ENCODE results near the gene FAM13A. TPM values are rescaled to one million over a fixed set of nuclear protein-coding genes. Genes with fewer than 3 reads are reported as not detected.
"Not testable (repeated sequence)": the region's sequence is repeated elsewhere in the genome, so short reads cannot be mapped to it uniquely, and the experiment has no call there.

Gene FAM13A
- total RNA-seq, 2 experiments from 2014 or later = 2.4 to 3.2 TPM

GRCh38 chr4:88998001-88998400 lies 59.0 kb downstream of the FAM13A start:
- Mint-ChIP-seq H3K36me3 (no peaks in the 10 kb centered on the region), H3K27ac (no peak overlapping the region), H3K9me3 (no peaks in the 10 kb centered on the region), H3K27me3 (no peaks in the 10 kb centered on the region), H3K4me1 (no peaks in the 10 kb centered on the region), H3K4me3 (no peak overlapping the region)
- no peak for DNase-seq

GRCh38 chr4:88995874-88996273 lies 61.1 kb downstream of the FAM13A start:
- Mint-ChIP-seq H3K27me3 (no peaks in the 10 kb centered on the region), H3K4me3 (no peak overlapping the region), H3K27ac (no peak overlapping the region), H3K36me3 (no peaks in the 10 kb centered on the region), H3K9me3 (no peaks in the 10 kb centered on the region), H3K4me1 (no peaks in the 10 kb centered on the region)
- no peak for DNase-seq

- not testable (repeated sequence) for H3K27me3 Mint-ChIP-seq, H3K36me3 Mint-ChIP-seq, DNase-seq, H3K4me3 Mint-ChIP-seq, H3K27ac Mint-ChIP-seq, H3K9me3 Mint-ChIP-seq, H3K4me1 Mint-ChIP-seq
Measured at GRCh38 chr4:88995257-88995656, 61.7 kb downstream of the FAM13A start.

- Mint-ChIP-seq H3K4me3 (no peak overlapping the region), H3K27ac (no peak overlapping the region), H3K9me3 (no peaks in the 10 kb centered on the region), H3K4me1 (no peaks in the 10 kb centered on the region), H3K27me3 (no peaks in the 10 kb centered on the region), H3K36me3 (no peaks in the 10 kb centered on the region)
- DNase-seq = no peak
Measured at GRCh38 chr4:88993246-88993645, 63.7 kb downstream of the FAM13A start.

GRCh38 chr4:88991746-88992145 lies 65.2 kb downstream of the FAM13A start:
- Mint-ChIP-seq H3K4me1 (no peaks in the 10 kb centered on the region), H3K27ac (no peak overlapping the region), H3K4me3 (no peak overlapping the region), H3K9me3 (no peaks in the 10 kb centered on the region), H3K27me3 (no peaks in the 10 kb centered on the region), H3K36me3 (no peaks in the 10 kb centered on the region)
- no peak for DNase-seq

- no peaks in the 10 kb centered on the region for H3K9me3 Mint-ChIP-seq
- no peaks in the 10 kb centered on the region for H3K4me1 Mint-ChIP-seq
- H3K4me3 Mint-ChIP-seq = no peak overlapping the region
- H3K36me3 Mint-ChIP-seq = no peaks in the 10 kb centered on the region
- no peaks in the 10 kb centered on the region for H3K27me3 Mint-ChIP-seq
- DNase-seq = no peak
- no peak overlapping the region for H3K27ac Mint-ChIP-seq
Measured at GRCh38 chr4:88989990-88990389, 67.0 kb downstream of the FAM13A start.

GRCh38 chr4:88985088-88985773 lies 71.8 kb downstream of the FAM13A start:
- no peak overlapping the region for H3K27ac Mint-ChIP-seq
- H3K4me1 Mint-ChIP-seq = no peaks in the 10 kb centered on the region
- H3K9me3 Mint-ChIP-seq = no peaks in the 10 kb centered on the region
- no peak for DNase-seq
- no peaks in the 10 kb centered on the region for H3K27me3 Mint-ChIP-seq
- H3K36me3 Mint-ChIP-seq = no peaks in the 10 kb centered on the region
- no peak overlapping the region for H3K4me3 Mint-ChIP-seq

- no peak for DNase-seq
- no peaks in the 10 kb centered on the region for H3K4me1 Mint-ChIP-seq
- no peaks in the 10 kb centered on the region for H3K9me3 Mint-ChIP-seq
- no peaks in the 10 kb centered on the region for H3K27me3 Mint-ChIP-seq
- H3K27ac Mint-ChIP-seq = no peak overlapping the region
- H3K4me3 Mint-ChIP-seq = no peak overlapping the region
- H3K36me3 Mint-ChIP-seq = no peaks in the 10 kb centered on the region
Measured at GRCh38 chr4:88982757-88983156, 74.2 kb downstream of the FAM13A start.

- no peaks in the 10 kb centered on the region for H3K36me3 Mint-ChIP-seq
- no peaks in the 10 kb centered on the region for H3K9me3 Mint-ChIP-seq
- H3K27me3 Mint-ChIP-seq = no peaks in the 10 kb centered on the region
- no peaks in the 10 kb centered on the region for H3K4me1 Mint-ChIP-seq
- H3K27ac Mint-ChIP-seq = no peak overlapping the region
- no peak for DNase-seq
- H3K4me3 Mint-ChIP-seq = no peak overlapping the region
Measured at GRCh38 chr4:88981993-88982392, 75.0 kb downstream of the FAM13A start.

- H3K36me3 Mint-ChIP-seq = no peaks in the 10 kb centered on the region
- H3K9me3 Mint-ChIP-seq = no peaks in the 10 kb centered on the region
- DNase-seq = no peak
- no peaks in the 10 kb centered on the region for H3K4me1 Mint-ChIP-seq
- H3K27me3 Mint-ChIP-seq = no peaks in the 10 kb centered on the region
- H3K4me3 Mint-ChIP-seq = no peak overlapping the region
- H3K27ac Mint-ChIP-seq = no peak overlapping the region
Measured at GRCh38 chr4:88981556-88981955, 75.4 kb downstream of the FAM13A start.

GRCh38 chr4:88979276-88979675 lies 77.7 kb downstream of the FAM13A start:
- no peak overlapping the region for H3K27ac Mint-ChIP-seq
- H3K4me1 Mint-ChIP-seq = no peaks in the 10 kb centered on the region
- H3K4me3 Mint-ChIP-seq = no peak overlapping the region
- DNase-seq = no peak
- no peaks in the 10 kb centered on the region for H3K27me3 Mint-ChIP-seq
- no peaks in the 10 kb centered on the region for H3K36me3 Mint-ChIP-seq
- H3K9me3 Mint-ChIP-seq = no peaks in the 10 kb centered on the region

GRCh38 chr4:88976775-88977035 lies 80.3 kb downstream of the FAM13A start:
- Mint-ChIP-seq H3K4me3 (no peak overlapping the region), H3K36me3 (peaks cover 7% of the 10 kb centered on the region), H3K27ac (no peak overlapping the region), H3K27me3 (no peaks in the 10 kb centered on the region), H3K9me3 (peaks cover 9% of the 10 kb centered on the region), H3K4me1 (no peaks in the 10 kb centered on the region)
- no peak for DNase-seq

- Mint-ChIP-seq H3K9me3 (peaks cover 9% of the 10 kb centered on the region), H3K27me3 (no peaks in the 10 kb centered on the region), H3K36me3 (peaks cover 7% of the 10 kb centered on the region), H3K4me1 (no peaks in the 10 kb centered on the region), H3K27ac (no peak overlapping the region), H3K4me3 (no peak overlapping the region)
- DNase-seq = no peak
Measured at GRCh38 chr4:88975958-88976774, 80.8 kb downstream of the FAM13A start.

- peaks cover 9% of the 10 kb centered on the region for H3K27me3 Mint-ChIP-seq
- H3K4me1 Mint-ChIP-seq = no peaks in the 10 kb centered on the region
- no peak overlapping the region for H3K4me3 Mint-ChIP-seq
- H3K27ac Mint-ChIP-seq = no peak overlapping the region
- DNase-seq = no peak
- H3K9me3 Mint-ChIP-seq = peaks cover 9% of the 10 kb centered on the region
- peaks cover 7% of the 10 kb centered on the region for H3K36me3 Mint-ChIP-seq
Measured at GRCh38 chr4:88971536-88971935, 85.4 kb downstream of the FAM13A start.

GRCh38 chr4:88969746-88970145 lies 87.2 kb downstream of the FAM13A start:
- Mint-ChIP-seq H3K27ac (no peak overlapping the region), H3K27me3 (peaks cover 9% of the 10 kb centered on the region), H3K36me3 (peaks cover 7% of the 10 kb centered on the region), H3K4me1 (no peaks in the 10 kb centered on the region), H3K9me3 (peaks cover 9% of the 10 kb centered on the region), H3K4me3 (no peak overlapping the region)
- no peak for DNase-seq

GRCh38 chr4:88969271-88969670 lies 87.7 kb downstream of the FAM13A start:
- H3K27me3 Mint-ChIP-seq = peaks cover 9% of the 10 kb centered on the region
- H3K36me3 Mint-ChIP-seq = peaks cover 7% of the 10 kb centered on the region
- DNase-seq = no peak
- H3K4me1 Mint-ChIP-seq = no peaks in the 10 kb centered on the region
- H3K9me3 Mint-ChIP-seq = peaks cover 9% of the 10 kb centered on the region
- H3K4me3 Mint-ChIP-seq = no peak overlapping the region
- H3K27ac Mint-ChIP-seq = no peak overlapping the region

Data from activated naive CD8-positive, alpha-beta T cell treated with anti-CD3 and anti-CD28 coated beads for 36 hours (primary cell).